Head of caudate nucleus (tissue), 42 donors: Measurements from ENCODE around the gene SEMG1.

Experiments
- DNase-seq, 42 donors: peaks; one replicate each; pipeline versions ENCODE4 v3.0.0 to v3.0.0-alpha.2; 2020 to 2021; ENCODE audit warnings: mixed read lengths in 7 of 42
- intact Hi-C: fragments of 100-400 bp; cut with DNase I; formaldehyde crosslinking; loops from one replicate; pipeline ENCODE4 v1.15.0; 2022

Gene SEMG1, protein sequence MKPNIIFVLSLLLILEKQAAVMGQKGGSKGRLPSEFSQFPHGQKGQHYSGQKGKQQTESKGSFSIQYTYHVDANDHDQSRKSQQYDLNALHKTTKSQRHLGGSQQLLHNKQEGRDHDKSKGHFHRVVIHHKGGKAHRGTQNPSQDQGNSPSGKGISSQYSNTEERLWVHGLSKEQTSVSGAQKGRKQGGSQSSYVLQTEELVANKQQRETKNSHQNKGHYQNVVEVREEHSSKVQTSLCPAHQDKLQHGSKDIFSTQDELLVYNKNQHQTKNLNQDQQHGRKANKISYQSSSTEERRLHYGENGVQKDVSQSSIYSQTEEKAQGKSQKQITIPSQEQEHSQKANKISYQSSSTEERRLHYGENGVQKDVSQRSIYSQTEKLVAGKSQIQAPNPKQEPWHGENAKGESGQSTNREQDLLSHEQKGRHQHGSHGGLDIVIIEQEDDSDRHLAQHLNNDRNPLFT

GRCh38 chr20:45206725-45207124 is at the start of gene SEMG1:
Gene SEMG1, plus strand, starts transcription at chr20:45207033. Its CDS starts 21 bp downstream, at chr20:45207054.
- intact Hi-C loops, result no loop called here
- no peak for DNase-seq

DNA sequence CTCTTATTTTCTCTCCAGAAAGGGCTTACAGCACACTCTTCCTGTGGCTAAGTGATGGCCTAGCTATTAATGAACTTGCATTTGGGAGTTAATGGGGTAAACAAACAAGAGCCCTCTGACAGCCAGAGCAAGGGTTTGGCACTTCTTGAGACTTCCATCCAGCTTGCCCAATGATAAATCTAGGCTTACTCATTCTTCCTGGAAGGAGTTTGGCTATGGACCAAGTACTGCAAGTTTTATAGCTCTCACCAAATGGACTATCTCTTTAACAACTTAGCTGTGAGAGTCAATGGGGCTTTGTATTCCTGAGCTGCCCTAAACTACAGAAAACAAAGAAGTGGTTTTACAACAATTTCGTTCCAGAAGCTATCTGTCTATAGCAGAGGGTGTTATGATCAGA is 48.9 kb upstream of the SEMG1 start:
- DNase-seq, result peak in 3 of 42 donors; percentile 12 to 47 (median 24)
- intact Hi-C loops, result no loop called here

GRCh38 chr20:45163083-45163803 is 43.6 kb upstream of the SEMG1 start:
- intact Hi-C loops, result no loop called here
- DNase-seq, result no peak

GRCh38 chr20:45164906-45165305 is 41.9 kb upstream of the SEMG1 start:
- intact Hi-C loops, result no loop called here
- DNase-seq, result no peak

GRCh38 chr20:45173522-45173921 is 33.3 kb upstream of the SEMG1 start:
- intact Hi-C loops, result no loop called here
- no peak for DNase-seq

DNA sequence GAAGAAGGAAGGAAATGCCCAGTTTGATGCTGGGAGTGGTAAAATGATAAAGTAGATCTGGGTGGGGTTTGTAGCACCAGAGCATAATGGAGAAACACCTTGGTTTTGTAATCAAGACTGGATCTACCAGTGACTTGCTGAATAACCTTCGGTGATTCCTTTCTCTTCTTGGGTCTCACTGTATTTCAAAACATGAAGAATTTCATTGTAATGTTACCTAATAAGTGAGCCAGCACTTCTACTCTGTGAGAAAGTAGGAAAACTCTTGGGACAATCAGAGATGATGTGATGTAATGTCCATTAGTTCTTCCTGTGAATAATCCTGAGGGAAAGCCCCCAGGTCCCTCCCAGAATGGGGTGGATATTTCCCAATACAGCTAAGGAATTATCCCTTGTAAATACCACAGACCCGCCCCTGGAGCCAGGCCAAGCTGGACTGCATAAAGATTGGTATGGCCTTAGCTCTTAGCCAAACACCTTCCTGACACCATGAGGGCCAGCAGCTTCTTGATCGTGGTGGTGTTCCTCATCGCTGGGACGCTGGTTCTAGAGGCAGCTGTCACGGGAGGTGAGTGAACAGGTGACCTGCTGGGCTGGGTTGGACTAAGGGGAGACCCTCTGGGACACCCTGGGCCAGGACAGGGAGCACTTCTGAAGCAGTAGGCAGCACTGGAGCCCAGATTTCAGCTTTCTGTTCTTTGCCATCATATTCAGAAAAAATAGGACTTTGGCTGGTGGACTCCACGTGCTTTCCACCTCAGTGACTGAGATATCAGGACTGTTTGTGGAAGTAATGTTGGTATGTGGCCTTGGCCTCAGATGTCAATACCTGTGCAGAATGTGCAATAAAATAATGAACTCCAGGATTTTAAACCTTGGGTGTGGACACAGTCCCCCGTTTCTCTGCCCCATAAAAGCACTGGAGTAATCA is 32.1 kb upstream of the SEMG1 start, which contains the start of gene PI3:
TSS of gene PI3 (plus strand) at position 469 of the 931 bp plus-strand sequence. CDS start at position 490, 21 bp downstream.
- intact Hi-C loops, result no loop called here
- DNase-seq, result no peak

GRCh38 chr20:45176526-45177267 is 30.1 kb upstream of the SEMG1 start:
- no peak for DNase-seq
- intact Hi-C loops, result no loop called here

GRCh38 chr20:45179166-45179565 is 27.7 kb upstream of the SEMG1 start:
- no peak for DNase-seq
- intact Hi-C loops, result no loop called here

DNA sequence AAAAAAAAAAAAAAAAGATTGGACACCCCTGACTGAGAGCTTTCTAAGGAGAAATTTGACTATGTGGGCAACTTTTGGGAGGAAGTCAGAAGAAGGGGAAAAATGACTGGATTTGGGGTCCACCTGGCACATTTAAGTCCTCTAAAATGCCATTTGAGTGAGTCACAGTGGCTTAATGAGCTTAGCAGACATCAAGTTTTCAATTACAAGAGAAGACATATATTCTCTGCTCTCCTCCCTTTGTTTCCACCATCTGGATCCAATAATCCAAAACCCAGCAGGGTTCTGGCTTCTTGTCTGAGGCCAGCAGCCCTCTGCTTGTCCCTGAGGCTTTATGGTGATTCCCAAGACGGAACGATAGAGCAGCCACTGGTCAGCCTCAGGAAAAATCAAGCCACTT is 25.2 kb upstream of the SEMG1 start:
- intact Hi-C loops, result no loop called here
- no peak for DNase-seq

DNA sequence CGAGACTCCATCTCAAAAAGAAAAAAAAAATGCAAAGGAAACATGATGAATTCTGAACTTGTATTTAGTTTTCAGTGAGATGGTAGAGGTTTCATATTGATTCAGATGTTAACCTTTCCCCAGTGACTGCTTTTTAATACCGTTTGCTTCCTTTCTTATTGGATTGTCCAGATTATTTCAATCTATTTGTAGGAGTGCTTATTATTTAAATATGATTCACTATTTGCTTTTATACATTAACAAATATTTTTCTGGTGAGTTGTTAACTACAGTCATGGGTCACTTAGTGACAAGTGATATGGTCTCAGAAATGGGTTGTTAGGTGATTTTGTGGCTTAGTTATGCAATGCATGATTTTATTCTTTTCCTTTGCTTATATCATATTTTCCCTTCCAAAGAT is 23.7 kb upstream of the SEMG1 start:
- intact Hi-C loops, result no loop called here
- no peak for DNase-seq

DNA sequence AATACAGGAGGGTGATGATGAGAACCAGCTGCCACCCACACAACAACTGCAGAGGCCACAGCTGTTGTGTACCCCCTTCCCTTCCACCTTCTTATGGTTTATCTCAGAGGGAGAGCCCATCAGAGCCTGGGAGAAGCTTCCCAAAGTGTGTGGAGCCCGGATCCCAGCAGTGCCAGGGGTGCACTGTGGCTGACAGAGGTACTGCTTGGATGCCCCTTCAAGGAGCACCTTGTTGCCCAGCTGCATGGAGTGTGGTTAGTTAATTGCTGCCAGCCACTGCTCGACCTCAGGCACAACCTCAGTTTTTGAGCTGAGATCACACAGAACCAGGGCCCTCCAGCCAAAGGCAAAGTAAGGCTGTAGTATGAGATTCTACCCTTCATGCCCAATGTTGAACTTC is 19.1 kb upstream of the SEMG1 start:
- DNase-seq, result no peak
- intact Hi-C loops, result no loop called here

DNA sequence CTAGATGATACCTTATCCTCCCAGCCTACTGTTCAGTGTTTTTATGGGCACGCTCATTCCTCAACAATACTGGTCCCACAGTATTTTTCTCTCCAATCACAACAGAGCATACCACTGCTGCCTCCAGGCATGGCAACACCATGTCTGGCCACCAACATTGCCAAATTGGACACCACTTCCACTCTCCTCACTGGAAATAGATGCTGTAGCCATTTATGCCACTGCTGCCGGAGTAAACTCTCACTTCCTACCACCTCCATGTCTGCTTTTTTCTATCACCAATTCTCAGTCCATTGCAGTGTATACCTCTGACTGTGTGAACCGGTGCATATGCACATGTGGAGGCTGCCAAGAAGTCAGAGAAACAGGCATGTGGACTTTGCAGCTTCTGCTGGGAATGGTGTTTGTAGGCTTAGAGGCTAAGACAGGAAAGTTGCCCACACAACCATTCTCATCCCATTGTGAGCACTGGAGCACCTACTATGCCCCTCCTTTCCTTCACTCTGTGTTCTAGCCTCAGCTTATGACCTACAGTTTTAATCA is 17.7 kb upstream of the SEMG1 start:
- no peak for DNase-seq
- intact Hi-C loops, result no loop called here

DNA sequence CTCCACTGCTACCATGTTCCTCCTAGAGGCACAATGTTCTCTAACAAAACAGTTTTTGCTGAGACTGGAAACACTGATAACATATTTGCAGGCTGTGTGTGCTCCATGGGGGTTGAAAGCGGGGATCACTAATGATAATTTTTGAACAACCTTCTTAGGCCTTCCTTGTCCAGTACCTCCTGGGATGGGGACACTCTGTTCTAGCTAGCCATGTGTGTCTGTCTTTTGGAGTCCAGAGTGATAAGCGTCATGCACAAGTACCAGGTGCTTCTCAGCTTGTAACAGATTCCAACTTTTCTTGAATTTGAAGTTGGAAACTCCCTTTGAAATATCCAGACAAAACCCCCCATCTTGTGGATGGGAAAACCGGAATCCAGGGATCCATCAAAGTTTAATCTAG is 17.0 kb upstream of the SEMG1 start:
- intact Hi-C loops, result no loop called here
- DNase-seq, result no peak

GRCh38 chr20:45191926-45192325 is 14.9 kb upstream of the SEMG1 start:
- intact Hi-C loops, result no loop called here
- no peak for DNase-seq

GRCh38 chr20:45193331-45193730 is 13.5 kb upstream of the SEMG1 start:
- DNase-seq, result no peak
- intact Hi-C loops, result no loop called here

DNA sequence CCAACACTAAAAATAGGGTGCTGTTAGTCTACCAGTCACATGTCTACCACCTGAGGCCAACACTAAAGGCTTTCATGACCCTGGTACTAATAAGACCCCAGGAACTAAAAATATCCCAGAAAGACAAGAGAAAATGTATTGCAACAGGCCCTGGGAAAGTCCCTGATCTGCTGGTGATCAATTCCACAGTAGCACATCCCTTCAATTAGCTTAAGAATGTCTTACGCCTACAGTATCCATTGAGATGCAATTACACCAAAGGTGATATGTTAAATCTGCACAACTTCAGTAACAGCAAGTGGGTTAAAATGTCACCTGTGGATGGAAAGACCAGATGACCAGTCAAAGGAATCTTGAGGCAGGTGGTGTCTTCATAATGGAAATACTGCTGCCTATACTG is 3.1 kb downstream of the SEMG1 start:
- intact Hi-C loops, result no loop called here
- no peak for DNase-seq

DNA sequence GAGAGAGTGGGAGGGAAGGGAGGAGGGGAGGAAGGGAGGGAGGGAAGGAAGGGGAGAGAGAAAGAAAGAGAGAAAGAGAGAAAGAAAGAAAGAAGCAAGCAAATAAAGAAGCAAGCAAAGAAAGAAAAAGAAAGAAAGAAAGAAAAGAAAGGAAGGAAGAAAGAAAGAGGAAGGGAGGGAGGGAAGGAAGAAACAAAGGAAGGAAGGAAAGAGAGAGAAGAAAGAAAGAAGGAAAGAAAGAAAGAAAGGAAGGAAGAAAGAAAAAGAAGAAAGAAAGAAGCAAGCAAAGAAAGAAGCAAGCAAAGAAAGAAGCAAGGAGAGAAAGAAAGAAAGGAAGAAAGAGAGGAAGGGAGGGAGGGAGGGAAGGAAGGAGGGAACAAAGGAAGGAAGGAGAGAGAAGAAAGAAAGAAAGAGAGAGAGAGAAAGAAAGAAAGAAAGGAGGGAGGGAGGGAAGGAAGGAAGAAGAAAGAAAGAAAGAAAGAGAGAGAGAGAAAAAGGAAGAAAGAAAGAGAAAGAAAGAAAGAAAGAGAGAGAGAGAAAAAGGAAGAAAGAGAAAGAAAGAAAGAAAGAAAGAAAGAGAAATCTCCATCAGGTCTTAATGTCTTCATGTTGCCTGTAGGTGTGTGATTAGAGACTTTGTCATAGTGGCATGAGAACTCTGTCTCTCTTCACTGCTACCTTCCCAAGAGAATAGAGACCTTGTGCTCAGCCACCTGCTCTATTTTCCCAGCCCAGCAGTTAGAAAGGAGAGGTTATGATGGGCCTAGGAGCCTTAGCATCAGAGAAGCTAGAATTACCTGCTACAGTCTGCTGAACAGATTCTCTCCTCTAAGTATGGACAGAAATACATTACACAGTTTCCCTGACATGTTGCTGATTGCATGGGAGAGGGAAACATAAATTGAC is 5.0 kb downstream of the SEMG1 start:
- intact Hi-C loops, result no loop called here
- DNase-seq, result no peak
